SH-SY5Y (cell line): ENCODE results near the gene NELFB.

Source experiments
- GATA2 ChIP-seq: IDR thresholded peaks from 2 replicates; pipeline ENCODE4 v1.6.1; 2011; ENCODE audit warnings: mild to moderate bottlenecking, low read depth, low read length
- GATA3 ChIP-seq: IDR thresholded peaks from 2 replicates; pipeline ENCODE4 v1.6.1; 2011; ENCODE audit warnings: low read depth, mild to moderate bottlenecking, low read length, moderate library complexity

NELFB gene

GRCh38 chr9:137254624-137255447, at the start of gene NELFB:
NELFB (plus strand) TSS chr9:137255327.
- TF ChIP-seq GATA2 (no peak), GATA3 (no peak)

- TF ChIP-seq GATA3 (no peak), GATA2 (no peak)
Measured at GRCh38 chr9:137206602-137207001, 48.5 kb upstream of the NELFB start.

GRCh38 chr9:137211532-137211931, 43.6 kb upstream of the NELFB start:
- TF ChIP-seq GATA3 (no peak), GATA2 (no peak)

GRCh38 chr9:137212520-137212919, 42.6 kb upstream of the NELFB start:
- no peak for TF ChIP-seq GATA2
- no peak for TF ChIP-seq GATA3

- TF ChIP-seq GATA3: no peak
- no peak for TF ChIP-seq GATA2
Measured at GRCh38 chr9:137213160-137214060, 41.7 kb upstream of the NELFB start.

GRCh38 chr9:137214620-137215019, 40.5 kb upstream of the NELFB start:
- TF ChIP-seq GATA3: no peak
- no peak for TF ChIP-seq GATA2

GRCh38 chr9:137215196-137215986, 39.7 kb upstream of the NELFB start:
- TF ChIP-seq GATA2 (no peak), GATA3 (no peak)

GRCh38 chr9:137216188-137216965, 38.8 kb upstream of the NELFB start:
- TF ChIP-seq GATA3: no peak
- no peak for TF ChIP-seq GATA2

GRCh38 chr9:137217276-137218211, 37.6 kb upstream of the NELFB start:
- TF ChIP-seq GATA3 (no peak), GATA2 (no peak)

- TF ChIP-seq GATA2 (no peak), GATA3 (no peak)
Measured at GRCh38 chr9:137218212-137218753, 36.8 kb upstream of the NELFB start.

GRCh38 chr9:137218754-137219271, 36.3 kb upstream of the NELFB start:
- TF ChIP-seq GATA3 (no peak), GATA2 (no peak)

- TF ChIP-seq GATA3: no peak
- no peak for TF ChIP-seq GATA2
Measured at GRCh38 chr9:137219757-137220316, 35.3 kb upstream of the NELFB start.
